ENCODE results near the gene MTUS2. TPM values are rescaled to one million over a fixed set of nuclear protein-coding genes. Genes with fewer than 3 reads are reported as not detected.

MTUS2 gene
- total RNA-seq, 1 donor from 2014 or later, result not detected

DNA sequence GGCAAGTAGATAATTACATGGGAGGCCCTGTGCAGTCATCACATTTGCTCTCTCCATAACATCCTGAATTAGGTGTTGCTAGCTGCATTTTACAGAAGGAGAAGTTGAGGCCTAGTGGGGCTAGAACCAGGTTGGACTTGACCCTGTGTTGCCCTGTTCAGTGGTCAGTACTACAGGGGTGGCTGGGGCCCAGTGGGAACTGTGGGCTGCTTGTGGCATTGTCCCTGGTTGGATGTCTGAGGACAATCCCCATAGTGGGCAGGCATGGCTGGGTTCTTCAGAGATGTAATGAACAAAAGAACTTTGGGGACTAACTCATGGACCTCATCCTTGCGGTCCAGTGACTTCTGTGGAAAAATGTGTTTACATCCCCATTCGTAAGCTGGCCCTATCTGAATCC, 38.9 kb downstream of the MTUS2 start:
- Histone ChIP-seq H3K36me3 (ENCODE audit: control insufficient read depth, insufficient read depth, low read length) (no peaks in the 10 kb centered on the region), H3K4me3 (ENCODE audit: low read depth, low read length) (no peak overlapping the region), H3K27me3 (ENCODE audit: control insufficient read depth, insufficient read depth, low read length) (no peaks in the 10 kb centered on the region)
- TF ChIP-seq, protein P1, sequence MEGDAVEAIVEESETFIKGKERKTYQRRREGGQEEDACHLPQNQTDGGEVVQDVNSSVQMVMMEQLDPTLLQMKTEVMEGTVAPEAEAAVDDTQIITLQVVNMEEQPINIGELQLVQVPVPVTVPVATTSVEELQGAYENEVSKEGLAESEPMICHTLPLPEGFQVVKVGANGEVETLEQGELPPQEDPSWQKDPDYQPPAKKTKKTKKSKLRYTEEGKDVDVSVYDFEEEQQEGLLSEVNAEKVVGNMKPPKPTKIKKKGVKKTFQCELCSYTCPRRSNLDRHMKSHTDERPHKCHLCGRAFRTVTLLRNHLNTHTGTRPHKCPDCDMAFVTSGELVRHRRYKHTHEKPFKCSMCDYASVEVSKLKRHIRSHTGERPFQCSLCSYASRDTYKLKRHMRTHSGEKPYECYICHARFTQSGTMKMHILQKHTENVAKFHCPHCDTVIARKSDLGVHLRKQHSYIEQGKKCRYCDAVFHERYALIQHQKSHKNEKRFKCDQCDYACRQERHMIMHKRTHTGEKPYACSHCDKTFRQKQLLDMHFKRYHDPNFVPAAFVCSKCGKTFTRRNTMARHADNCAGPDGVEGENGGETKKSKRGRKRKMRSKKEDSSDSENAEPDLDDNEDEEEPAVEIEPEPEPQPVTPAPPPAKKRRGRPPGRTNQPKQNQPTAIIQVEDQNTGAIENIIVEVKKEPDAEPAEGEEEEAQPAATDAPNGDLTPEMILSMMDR (IDR thresholded peaks at IDR 0.05; ENCODE audit: insufficient read depth, low read length, severe bottlenecking), result no peak
- no peak for FAIRE-seq
- DNase-seq (ENCODE audit: low read depth), result no peak

DNA sequence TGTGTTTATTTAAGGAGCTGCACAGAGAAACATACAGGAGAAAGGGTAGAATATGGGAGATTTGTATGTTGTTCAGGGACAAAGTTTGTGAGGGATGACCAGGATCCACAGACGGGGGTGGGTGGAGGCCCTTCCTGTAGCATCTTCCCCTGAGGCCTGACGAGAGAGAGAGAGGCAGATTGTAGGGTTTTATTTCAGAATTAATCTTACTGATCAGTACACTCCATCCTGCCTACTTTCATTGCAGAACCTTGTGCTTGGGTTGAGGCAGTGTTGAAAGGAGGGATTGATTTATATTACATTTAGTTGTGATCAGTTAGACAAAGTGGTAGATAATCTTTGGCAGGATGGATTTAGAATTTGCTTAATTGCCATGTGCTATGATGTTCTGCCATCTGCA, 39.6 kb downstream of the MTUS2 start:
- Histone ChIP-seq H3K4me3 (ENCODE audit: low read depth, low read length) (no peak overlapping the region), H3K36me3 (ENCODE audit: control insufficient read depth, insufficient read depth, low read length) (no peaks in the 10 kb centered on the region), H3K27me3 (ENCODE audit: control insufficient read depth, insufficient read depth, low read length) (no peaks in the 10 kb centered on the region)
- no peak for DNase-seq (ENCODE audit: low read depth)
- FAIRE-seq, result no peak
- TF ChIP-seq, protein P1 (IDR thresholded peaks at IDR 0.05; ENCODE audit: insufficient read depth, low read length, severe bottlenecking), result no peak

DNA sequence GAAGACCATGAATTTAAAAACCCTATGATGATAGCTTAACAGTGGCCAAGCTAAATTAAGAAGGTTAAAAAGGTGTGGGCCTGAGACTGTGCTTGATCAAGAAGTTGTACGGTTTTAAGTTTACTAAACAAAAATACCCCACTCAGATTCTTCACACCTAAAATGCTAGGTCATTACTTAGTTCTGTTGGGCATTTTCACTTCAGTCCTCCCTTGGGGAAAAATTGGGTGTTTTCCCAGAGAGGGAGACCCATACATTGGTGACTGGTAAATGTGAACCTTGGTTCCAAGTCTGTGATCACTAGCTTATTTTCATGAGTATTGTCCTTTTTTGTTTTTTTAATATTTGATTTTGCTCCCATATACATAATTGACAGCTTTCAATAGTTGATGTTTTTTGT, 44.4 kb downstream of the MTUS2 start:
- H3K4me3 ChIP-seq (ENCODE audit: low read depth, low read length), result no peak overlapping the region
- H3K36me3 ChIP-seq (ENCODE audit: control insufficient read depth, insufficient read depth, low read length), result no peaks in the 10 kb centered on the region
- H3K27me3 ChIP-seq (ENCODE audit: control insufficient read depth, insufficient read depth, low read length), result no peaks in the 10 kb centered on the region
- DNase-seq (ENCODE audit: low read depth) (no peak), FAIRE-seq (no peak)
- TF ChIP-seq, protein P1 (IDR thresholded peaks at IDR 0.05; ENCODE audit: insufficient read depth, low read length, severe bottlenecking), result no peak

DNA sequence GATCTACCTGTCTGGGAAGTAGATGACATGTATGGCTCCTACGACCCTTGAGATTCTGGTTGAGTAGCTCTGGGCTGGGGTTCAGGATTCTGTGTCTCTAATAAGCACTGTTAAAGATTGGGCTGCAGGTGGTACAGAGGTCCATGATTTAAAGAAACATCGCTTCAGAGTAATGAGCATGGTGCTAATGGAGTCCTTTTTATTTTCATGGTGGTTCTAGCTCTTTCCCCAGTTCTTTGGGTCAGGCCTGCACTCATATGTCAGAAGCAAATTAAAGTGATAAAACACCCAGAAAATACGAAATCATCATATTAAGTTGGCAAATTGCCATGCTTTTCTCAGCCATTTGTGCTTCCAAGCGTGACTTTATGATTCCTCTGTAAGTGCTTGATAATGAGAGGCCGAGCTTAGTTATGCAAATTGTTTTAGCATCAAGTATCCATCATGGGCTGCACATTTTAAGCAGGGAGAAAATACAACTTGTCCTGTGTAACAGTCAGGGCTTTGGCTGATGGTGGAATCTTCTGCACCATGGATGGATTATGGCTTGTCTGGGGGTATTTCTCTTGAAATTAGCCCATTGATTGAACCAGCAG, 45.1 kb downstream of the MTUS2 start:
- no peak for DNase-seq (ENCODE audit: low read depth)
- no peak overlapping the region for H3K4me3 ChIP-seq (ENCODE audit: low read depth, low read length)
- H3K36me3 ChIP-seq (ENCODE audit: control insufficient read depth, insufficient read depth, low read length), result no peaks in the 10 kb centered on the region
- no peak for FAIRE-seq
- no peaks in the 10 kb centered on the region for H3K27me3 ChIP-seq (ENCODE audit: control insufficient read depth, insufficient read depth, low read length)
- TF ChIP-seq, protein P1 (IDR thresholded peaks at IDR 0.05; ENCODE audit: insufficient read depth, low read length, severe bottlenecking), result no peak

DNA sequence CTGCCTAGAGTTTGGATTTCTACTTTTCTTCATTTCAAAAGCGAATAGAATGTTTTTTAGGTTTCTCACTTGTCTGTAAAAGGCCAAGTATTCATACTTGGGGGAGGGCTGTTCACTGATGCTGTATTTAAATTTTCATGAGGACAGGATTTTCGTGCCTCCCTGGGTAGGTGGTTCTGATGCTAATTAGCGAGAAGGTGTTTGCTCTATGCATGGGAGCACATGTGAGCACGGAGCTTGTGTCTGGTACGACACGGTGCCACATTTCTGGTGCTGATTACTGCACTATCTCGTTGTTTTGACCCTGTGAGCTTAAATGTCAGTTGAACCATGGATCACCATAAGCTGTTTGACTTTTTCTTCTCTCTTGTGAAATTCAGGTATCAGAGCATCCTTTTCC, 45.8 kb downstream of the MTUS2 start:
- DNase-seq (ENCODE audit: low read depth), result no peak
- no peaks in the 10 kb centered on the region for H3K36me3 ChIP-seq (ENCODE audit: control insufficient read depth, insufficient read depth, low read length)
- no peak overlapping the region for H3K4me3 ChIP-seq (ENCODE audit: low read depth, low read length)
- FAIRE-seq, result no peak
- TF ChIP-seq, protein P1 (IDR thresholded peaks at IDR 0.05; ENCODE audit: insufficient read depth, low read length, severe bottlenecking), result no peak
- H3K27me3 ChIP-seq (ENCODE audit: control insufficient read depth, insufficient read depth, low read length), result no peaks in the 10 kb centered on the region

DNA sequence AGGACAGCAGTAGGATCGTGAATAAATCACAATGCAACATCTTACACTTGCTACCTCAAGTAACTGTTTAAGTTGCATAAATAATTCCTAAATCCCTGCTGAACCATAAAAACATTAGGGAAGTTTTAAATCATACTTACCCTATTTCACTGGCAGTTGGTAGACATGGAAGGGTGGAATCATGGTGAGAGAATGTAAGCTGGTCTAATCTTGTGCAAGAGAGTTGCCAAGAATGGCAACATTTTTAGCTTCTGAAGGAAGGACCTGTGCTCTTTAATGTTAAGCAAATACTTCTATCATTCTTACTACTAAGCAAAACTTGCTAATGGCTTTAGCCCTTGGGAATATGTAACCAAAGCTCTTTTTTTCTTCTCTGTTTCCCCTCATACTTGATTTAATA, 46.8 kb downstream of the MTUS2 start:
- H3K27me3 ChIP-seq (ENCODE audit: control insufficient read depth, insufficient read depth, low read length), result no peaks in the 10 kb centered on the region
- TF ChIP-seq, protein P1 (IDR thresholded peaks at IDR 0.05; ENCODE audit: insufficient read depth, low read length, severe bottlenecking), result no peak
- DNase-seq (ENCODE audit: low read depth) (no peak), FAIRE-seq (no peak)
- H3K36me3 ChIP-seq (ENCODE audit: control insufficient read depth, insufficient read depth, low read length), result no peaks in the 10 kb centered on the region
- H3K4me3 ChIP-seq (ENCODE audit: low read depth, low read length), result no peak overlapping the region

All from bronchial epithelial cell (primary cell).